Measurements from ENCODE around the gene TSEN2. TPM values are rescaled to one million over a fixed set of nuclear protein-coding genes. Genes with fewer than 3 reads are reported as not detected.
"Not testable (repeated sequence)": the region's sequence is repeated elsewhere in the genome, so short reads cannot be mapped to it uniquely, and the experiment has no call there.

The TSEN2 gene
- total and polyA plus RNA-seq, 5 donors from 2014 or later = 7.8 to 14.9 (median 9.6) TPM

GRCh38 chr3:12448404-12449202, 35.7 kb upstream of the TSEN2 start:
- not testable (repeated sequence) for ATAC-seq (ENCODE audit: low read depth in 2 of 2); H3K9me3 Mint-ChIP-seq; H3K4me3 ChIP-seq (ENCODE audit: low read depth, low read length); H3K36me3 Mint-ChIP-seq; H3K27me3 ChIP-seq (ENCODE audit: control insufficient read depth, insufficient read depth, low read length); H3K4me3 Mint-ChIP-seq; H3K9me3 ChIP-seq (ENCODE audit: control insufficient read depth in 2 of 2, low read length in 2 of 2); DNase-seq; H3K36me3 ChIP-seq (ENCODE audit: control insufficient read depth, insufficient read depth, low read length); H3K27me3 Mint-ChIP-seq; H3K27ac ChIP-seq (ENCODE audit: insufficient read depth, low read length, poor library complexity, severe bottlenecking); H3K4me1 Mint-ChIP-seq; H3K4me1 ChIP-seq (ENCODE audit: control insufficient read depth, insufficient read depth, low read length, poor library complexity, severe bottlenecking); H3K27ac Mint-ChIP-seq

GRCh38 chr3:12449889-12450682, 34.2 kb upstream of the TSEN2 start:
- H3K9me3 Mint-ChIP-seq = no peaks in the 10 kb centered on the region
- Histone ChIP-seq H3K9me3 (ENCODE audit: control insufficient read depth in 2 of 2, low read length in 2 of 2) (no peaks in the 10 kb centered on the region), H3K36me3 (ENCODE audit: control insufficient read depth, insufficient read depth, low read length) (no peaks in the 10 kb centered on the region), H3K4me3 (ENCODE audit: low read depth, low read length) (no peak overlapping the region), H3K4me1 (ENCODE audit: control insufficient read depth, insufficient read depth, low read length, poor library complexity, severe bottlenecking) (no peaks in the 10 kb centered on the region), H3K27ac (ENCODE audit: insufficient read depth, low read length, poor library complexity, severe bottlenecking) (no peak overlapping the region), H3K27me3 (ENCODE audit: control insufficient read depth, insufficient read depth, low read length) (no peaks in the 10 kb centered on the region)
- no peaks in the 10 kb centered on the region for H3K27me3 Mint-ChIP-seq
- ATAC-seq (ENCODE audit: low read depth in 2 of 2) (no peak), DNase-seq (no peak)
- H3K4me3 Mint-ChIP-seq = no peak overlapping the region
- no peaks in the 10 kb centered on the region for H3K4me1 Mint-ChIP-seq
- H3K27ac Mint-ChIP-seq = no peak overlapping the region
- H3K36me3 Mint-ChIP-seq = no peaks in the 10 kb centered on the region

- Histone ChIP-seq H3K36me3 (ENCODE audit: control insufficient read depth, insufficient read depth, low read length) (no peaks in the 10 kb centered on the region), H3K27me3 (ENCODE audit: control insufficient read depth, insufficient read depth, low read length) (no peaks in the 10 kb centered on the region), H3K27ac (ENCODE audit: insufficient read depth, low read length, poor library complexity, severe bottlenecking) (no peak overlapping the region), H3K9me3 (ENCODE audit: control insufficient read depth in 2 of 2, low read length in 2 of 2) (no peaks in the 10 kb centered on the region), H3K4me1 (ENCODE audit: control insufficient read depth, insufficient read depth, low read length, poor library complexity, severe bottlenecking) (no peaks in the 10 kb centered on the region), H3K4me3 (ENCODE audit: low read depth, low read length) (no peak overlapping the region)
- Mint-ChIP-seq H3K9me3 (no peaks in the 10 kb centered on the region), H3K4me3 (no peak overlapping the region), H3K27ac (no peak overlapping the region), H3K27me3 (no peaks in the 10 kb centered on the region), H3K36me3 (no peaks in the 10 kb centered on the region), H3K4me1 (no peaks in the 10 kb centered on the region)
- ATAC-seq (ENCODE audit: low read depth in 2 of 2) (no peak), DNase-seq (no peak)
Measured at GRCh38 chr3:12451481-12451880, 32.8 kb upstream of the TSEN2 start.

GRCh38 chr3:12451960-12452359, 32.3 kb upstream of the TSEN2 start:
- no peaks in the 10 kb centered on the region for H3K9me3 Mint-ChIP-seq
- H3K4me1 Mint-ChIP-seq = no peaks in the 10 kb centered on the region
- no peak overlapping the region for H3K27ac ChIP-seq (ENCODE audit: insufficient read depth, low read length, poor library complexity, severe bottlenecking)
- H3K27me3 Mint-ChIP-seq = no peaks in the 10 kb centered on the region
- no peak overlapping the region for H3K27ac Mint-ChIP-seq
- H3K4me3 ChIP-seq (ENCODE audit: low read depth, low read length) = no peak overlapping the region
- no peaks in the 10 kb centered on the region for H3K27me3 ChIP-seq (ENCODE audit: control insufficient read depth, insufficient read depth, low read length)
- no peaks in the 10 kb centered on the region for H3K9me3 ChIP-seq (ENCODE audit: control insufficient read depth in 2 of 2, low read length in 2 of 2)
- no peak overlapping the region for H3K4me3 Mint-ChIP-seq
- no peak for DNase-seq
- no peak for ATAC-seq (ENCODE audit: low read depth in 2 of 2)
- H3K4me1 ChIP-seq (ENCODE audit: control insufficient read depth, insufficient read depth, low read length, poor library complexity, severe bottlenecking) = no peaks in the 10 kb centered on the region
- H3K36me3 Mint-ChIP-seq = no peaks in the 10 kb centered on the region
- no peaks in the 10 kb centered on the region for H3K36me3 ChIP-seq (ENCODE audit: control insufficient read depth, insufficient read depth, low read length)

- DNase-seq (no peak), ATAC-seq (ENCODE audit: low read depth in 2 of 2) (no peak)
- Histone ChIP-seq H3K4me1 (ENCODE audit: control insufficient read depth, insufficient read depth, low read length, poor library complexity, severe bottlenecking) (no peaks in the 10 kb centered on the region), H3K27ac (ENCODE audit: insufficient read depth, low read length, poor library complexity, severe bottlenecking) (no peak overlapping the region), H3K27me3 (ENCODE audit: control insufficient read depth, insufficient read depth, low read length) (no peaks in the 10 kb centered on the region), H3K36me3 (ENCODE audit: control insufficient read depth, insufficient read depth, low read length) (no peaks in the 10 kb centered on the region), H3K4me3 (ENCODE audit: low read depth, low read length) (no peak overlapping the region), H3K9me3 (ENCODE audit: control insufficient read depth in 2 of 2, low read length in 2 of 2) (no peaks in the 10 kb centered on the region)
- Mint-ChIP-seq H3K9me3 (no peaks in the 10 kb centered on the region), H3K36me3 (no peaks in the 10 kb centered on the region), H3K4me3 (no peak overlapping the region), H3K4me1 (no peaks in the 10 kb centered on the region), H3K27ac (no peak overlapping the region), H3K27me3 (no peaks in the 10 kb centered on the region)
Measured at GRCh38 chr3:12452361-12453330, 31.6 kb upstream of the TSEN2 start.

- ATAC-seq (ENCODE audit: low read depth in 2 of 2) = no peak
- H3K27ac ChIP-seq (ENCODE audit: insufficient read depth, low read length, poor library complexity, severe bottlenecking) = no peak overlapping the region
Measured at GRCh38 chr3:12454076-12454815, 30.0 kb upstream of the TSEN2 start.

GRCh38 chr3:12454816-12455121, 29.5 kb upstream of the TSEN2 start:
- peak overlapping the region in 1 of 3 donors; percentile 42 for H3K27ac Mint-ChIP-seq
- H3K4me1 ChIP-seq (ENCODE audit: control insufficient read depth, insufficient read depth, low read length, poor library complexity, severe bottlenecking) = no peaks in the 10 kb centered on the region
- H3K27me3 ChIP-seq (ENCODE audit: control insufficient read depth, insufficient read depth, low read length) = no peaks in the 10 kb centered on the region
- H3K36me3 ChIP-seq (ENCODE audit: control insufficient read depth, insufficient read depth, low read length) = no peaks in the 10 kb centered on the region
- H3K9me3 Mint-ChIP-seq = no peaks in the 10 kb centered on the region
- H3K36me3 Mint-ChIP-seq = no peaks in the 10 kb centered on the region
- no peaks in the 10 kb centered on the region for H3K27me3 Mint-ChIP-seq
- no peaks in the 10 kb centered on the region for H3K9me3 ChIP-seq (ENCODE audit: control insufficient read depth in 2 of 2, low read length in 2 of 2)
- DNase-seq (no peak), ATAC-seq (ENCODE audit: low read depth in 2 of 2) (no peak)
- no peak overlapping the region for H3K4me3 Mint-ChIP-seq
- no peaks in the 10 kb centered on the region for H3K4me1 Mint-ChIP-seq
- no peak overlapping the region for H3K27ac ChIP-seq (ENCODE audit: insufficient read depth, low read length, poor library complexity, severe bottlenecking)
- H3K4me3 ChIP-seq (ENCODE audit: low read depth, low read length) = no peak overlapping the region

More at GRCh38 chr3:12454076-12454815, 30.0 kb upstream of the TSEN2 start:
- no peaks in the 10 kb centered on the region for H3K36me3 Mint-ChIP-seq
- no peaks in the 10 kb centered on the region for H3K27me3 Mint-ChIP-seq
- no peak for DNase-seq
- no peaks in the 10 kb centered on the region for H3K27me3 ChIP-seq (ENCODE audit: control insufficient read depth, insufficient read depth, low read length)
- H3K36me3 ChIP-seq (ENCODE audit: control insufficient read depth, insufficient read depth, low read length) = no peaks in the 10 kb centered on the region
- H3K9me3 Mint-ChIP-seq = no peaks in the 10 kb centered on the region
- no peaks in the 10 kb centered on the region for H3K4me1 ChIP-seq (ENCODE audit: control insufficient read depth, insufficient read depth, low read length, poor library complexity, severe bottlenecking)
- H3K9me3 ChIP-seq (ENCODE audit: control insufficient read depth in 2 of 2, low read length in 2 of 2) = no peaks in the 10 kb centered on the region
- H3K27ac Mint-ChIP-seq = peak overlapping the region in 1 of 3 donors; percentile 42
- H3K4me3 ChIP-seq (ENCODE audit: low read depth, low read length) = no peak overlapping the region
- H3K4me3 Mint-ChIP-seq = no peak overlapping the region
- H3K4me1 Mint-ChIP-seq = no peaks in the 10 kb centered on the region
